HL-60 (cell line): Measurements from ENCODE around the gene LLPH.

Source experiments
- CTCF ChIP-seq: IDR thresholded peaks from one replicate; pipeline ENCODE4 v1.5.1; 2011; ENCODE audit warnings: low read length, control low read depth, inconsistent platforms; ENCODE audit not compliant: insufficient read depth
- GABPA ChIP-seq: IDR thresholded peaks from 2 replicates; pipeline ENCODE4 v1.6.1; 2012; ENCODE audit warnings: low read depth
- TF ChIP-seq, protein P1 (sequence below): IDR thresholded peaks from 2 replicates; pipeline ENCODE4 v1.6.1; 2012; ENCODE audit warnings: low read depth; ENCODE audit not compliant: insufficient replicate concordance

- TF ChIP-seq CTCF (no peak), GABPA (no peak)
- TF ChIP-seq, protein P1, sequence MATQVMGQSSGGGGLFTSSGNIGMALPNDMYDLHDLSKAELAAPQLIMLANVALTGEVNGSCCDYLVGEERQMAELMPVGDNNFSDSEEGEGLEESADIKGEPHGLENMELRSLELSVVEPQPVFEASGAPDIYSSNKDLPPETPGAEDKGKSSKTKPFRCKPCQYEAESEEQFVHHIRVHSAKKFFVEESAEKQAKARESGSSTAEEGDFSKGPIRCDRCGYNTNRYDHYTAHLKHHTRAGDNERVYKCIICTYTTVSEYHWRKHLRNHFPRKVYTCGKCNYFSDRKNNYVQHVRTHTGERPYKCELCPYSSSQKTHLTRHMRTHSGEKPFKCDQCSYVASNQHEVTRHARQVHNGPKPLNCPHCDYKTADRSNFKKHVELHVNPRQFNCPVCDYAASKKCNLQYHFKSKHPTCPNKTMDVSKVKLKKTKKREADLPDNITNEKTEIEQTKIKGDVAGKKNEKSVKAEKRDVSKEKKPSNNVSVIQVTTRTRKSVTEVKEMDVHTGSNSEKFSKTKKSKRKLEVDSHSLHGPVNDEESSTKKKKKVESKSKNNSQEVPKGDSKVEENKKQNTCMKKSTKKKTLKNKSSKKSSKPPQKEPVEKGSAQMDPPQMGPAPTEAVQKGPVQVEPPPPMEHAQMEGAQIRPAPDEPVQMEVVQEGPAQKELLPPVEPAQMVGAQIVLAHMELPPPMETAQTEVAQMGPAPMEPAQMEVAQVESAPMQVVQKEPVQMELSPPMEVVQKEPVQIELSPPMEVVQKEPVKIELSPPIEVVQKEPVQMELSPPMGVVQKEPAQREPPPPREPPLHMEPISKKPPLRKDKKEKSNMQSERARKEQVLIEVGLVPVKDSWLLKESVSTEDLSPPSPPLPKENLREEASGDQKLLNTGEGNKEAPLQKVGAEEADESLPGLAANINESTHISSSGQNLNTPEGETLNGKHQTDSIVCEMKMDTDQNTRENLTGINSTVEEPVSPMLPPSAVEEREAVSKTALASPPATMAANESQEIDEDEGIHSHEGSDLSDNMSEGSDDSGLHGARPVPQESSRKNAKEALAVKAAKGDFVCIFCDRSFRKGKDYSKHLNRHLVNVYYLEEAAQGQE = no peak
Observed at GRCh38 chr12:66117242-66117641, 13.3 kb downstream of the LLPH start.
